H1 (cell line): ENCODE results near the gene SMARCA2. TPM values are rescaled to one million over a fixed set of nuclear protein-coding genes. Genes with fewer than 3 reads are reported as not detected.

Experiments
- BACH1 ChIP-seq: IDR thresholded peaks from 2 replicates; pipeline ENCODE4 v1.6.1; 2012; ENCODE audit warnings: low read length, improper control_type of control experiment
- CEBPB ChIP-seq: IDR thresholded peaks from 2 replicates; pipeline ENCODE4 v1.6.1; 2012; ENCODE audit warnings: low read depth, low read length
- FOSL1 ChIP-seq: IDR thresholded peaks from 2 replicates; pipeline ENCODE4 v1.6.1; 2011; ENCODE audit warnings: mild to moderate bottlenecking, low read depth, low read length, moderate library complexity; ENCODE audit not compliant: insufficient read depth
- GABPA ChIP-seq: IDR thresholded peaks from 2 replicates; pipeline ENCODE4 v1.6.1; 2011; ENCODE audit warnings: mild to moderate bottlenecking, low read length, moderate library complexity, borderline replicate concordance; ENCODE audit not compliant: insufficient read depth
- HDAC2 ChIP-seq, 2 experiments: fragments of 300-600 bp in 1 of 2; sonication (generic) in 1 of 2; IDR thresholded peaks; 2 replicates each; pipeline ENCODE4 v1.6.1; 2011 to 2012; ENCODE audit warnings: low read depth in 2 of 2, low read length in 2 of 2, mild to moderate bottlenecking in 2 of 2, moderate library complexity in 2 of 2, borderline replicate concordance in 1 of 2, inconsistent platforms in 1 of 2
- KDM5A ChIP-seq: fragments of 200-600 bp; IDR thresholded peaks from 2 replicates; pipeline ENCODE4 v1.7.1; 2012; ENCODE audit warnings: mild to moderate bottlenecking, low read length, inconsistent platforms, mixed read lengths
- POLR2A ChIP-seq, 2 experiments: IDR thresholded peaks; 1 replicate in 1 of 2; 2 replicates in 1 of 2; pipeline ENCODE4 v1.6.1; 2011; ENCODE audit warnings: low read depth in 2 of 2, low read length in 2 of 2, mild to moderate bottlenecking in 2 of 2; ENCODE audit errors: control extremely low read depth in 1 of 2
- RNF2 ChIP-seq: fragments of 200-900, 300-1000 bp; sonication (generic); IDR thresholded peaks from 2 replicates; pipeline ENCODE4 v1.7.1; 2016; ENCODE audit warnings: borderline replicate concordance, low read depth, mild to moderate bottlenecking, antibody characterized with exemption, low read length; ENCODE audit not compliant: poor library complexity, severe bottlenecking; ENCODE audit errors: missing control alignments
- RXRA ChIP-seq: IDR thresholded peaks from 2 replicates; pipeline ENCODE4 v1.6.1; 2011; ENCODE audit warnings: low read depth, mild to moderate bottlenecking, low read length, moderate library complexity; ENCODE audit not compliant: insufficient read depth
- polyA plus RNA-seq, 7 experiments: library from polyadenylated mRNA; depleted of rRNA in 3 of 7; stranded (reverse) in 5 of 7; unstranded in 2 of 7; fragments of >200 nt in 5 of 7; fragments of 200-250 nt in 2 of 7; gene quantifications; 1 replicate in 5 of 7; 2 replicates in 1 of 7; 4 replicates in 1 of 7; pipeline versions ENCODE4 v1.2.1 to v1.2.3, GENCODE V29; 2011 to 2013; ENCODE audit warnings: missing spikeins in 2 of 7, mixed read lengths in 2 of 7
- total RNA-seq: library from RNA; stranded (reverse); fragmentation: NEBNext Ultra II Directional; extraction: Animal tissue kit (Norgen Biotek cat#: 25700); gene quantifications from 2 replicates; pipeline ENCODE4 v1.2.1, GENCODE V29; 2021

SMARCA2 gene
- total and polyA plus RNA-seq, 2 of the 8 experiments (the other 6 are each of a cell fraction or from before 2014, with no cell fraction given), result 6.3 to 21.7 TPM

- TF ChIP-seq CEBPB, result no peak
- TF ChIP-seq HDAC2 (IDR thresholded peaks at IDR 0.05; ENCODE audit: borderline replicate concordance in 1 of 2, low read depth in 2 of 2, low read length in 2 of 2), result peak; percentile 30 to 78; a peak in 2 of 4 replicates
- TF ChIP-seq KDM5A, result no peak
- no peak for TF ChIP-seq RNF2
- TF ChIP-seq GABPA, result no peak
- TF ChIP-seq BACH1, result peak; percentile 29; the same call in 1 of the 2 replicates
- TF ChIP-seq FOSL1, result no peak
- TF ChIP-seq POLR2A (IDR thresholded peaks at IDR 0.05; ENCODE audit: control extremely low read depth in 1 of 2, low read depth in 2 of 2, low read length in 2 of 2), result no peak
- TF ChIP-seq RXRA, result no peak
Measured at GRCh38 chr9:2181792-2182191, 166.6 kb downstream of the SMARCA2 start (continued).
